GM06990 (cell line): ENCODE results near the gene LCNL1.

Experiments used
- DNase-seq: peaks from one replicate; pipeline ENCODE4 v3.0.0-alpha.2; 2011; ENCODE audit not compliant: insufficient read length; ENCODE audit errors: extremely low read depth
- H3K27me3 ChIP-seq: replicated peaks from 2 replicates; pipeline ENCODE4 v1.6.0; 2011; ENCODE audit warnings: low read length; ENCODE audit not compliant: control insufficient read depth, insufficient read depth
- H3K36me3 ChIP-seq: 2 replicates; pipeline ENCODE4 v1.5.1; 2011; ENCODE audit warnings: low read length; ENCODE audit not compliant: control insufficient read depth, insufficient read depth
- H3K4me3 ChIP-seq: replicated peaks from 2 replicates; pipeline ENCODE4 v1.5.1; 2011; ENCODE audit warnings: low read depth, mild to moderate bottlenecking, control low read depth, low read length
- CTCF ChIP-seq: IDR thresholded peaks from 2 replicates; pipeline ENCODE4 v1.5.1; 2011; ENCODE audit warnings: low read length, control low read depth, mild to moderate bottlenecking, inconsistent platforms; ENCODE audit not compliant: insufficient read depth, poor library complexity, severe bottlenecking

The LCNL1 gene

GRCh38 chr9:136969774-136970173, 13.0 kb upstream of the LCNL1 start:
- no peak overlapping the region for H3K4me3 ChIP-seq
- TF ChIP-seq CTCF, result no peak
- no peaks in the 10 kb centered on the region; the same call in 1 of the 2 replicates for H3K27me3 ChIP-seq
- no peak for DNase-seq
- no peaks in the 10 kb centered on the region for H3K36me3 ChIP-seq

- no peak for DNase-seq
- H3K4me3 ChIP-seq, result no peak overlapping the region
- peaks cover 2% of the 10 kb centered on the region; the same call in 1 of the 2 replicates for H3K27me3 ChIP-seq
- no peak for TF ChIP-seq CTCF
- no peaks in the 10 kb centered on the region for H3K36me3 ChIP-seq
Measured at GRCh38 chr9:136970361-136970760, 12.4 kb upstream of the LCNL1 start.

- Histone ChIP-seq H3K36me3 (no peaks in the 10 kb centered on the region), H3K4me3 (no peak overlapping the region), H3K27me3 (peaks cover 2% of the 10 kb centered on the region; the same call in 1 of the 2 replicates)
- no peak for DNase-seq
- TF ChIP-seq CTCF, result no peak
Measured at GRCh38 chr9:136971746-136972145, 11.0 kb upstream of the LCNL1 start.

GRCh38 chr9:136972335-136972734, 10.5 kb upstream of the LCNL1 start:
- DNase-seq, result no peak

GRCh38 chr9:136972743-136973142, 10.1 kb upstream of the LCNL1 start:
- Histone ChIP-seq H3K27me3 (peaks cover 2% of the 10 kb centered on the region; the same call in 1 of the 2 replicates), H3K36me3 (no peaks in the 10 kb centered on the region), H3K4me3 (no peak overlapping the region)
- no peak for DNase-seq
- TF ChIP-seq CTCF, result no peak

More at GRCh38 chr9:136972335-136972734, 10.5 kb upstream of the LCNL1 start:
- Histone ChIP-seq H3K4me3 (no peak overlapping the region), H3K27me3 (peaks cover 2% of the 10 kb centered on the region; the same call in 1 of the 2 replicates), H3K36me3 (no peaks in the 10 kb centered on the region)
- no peak for TF ChIP-seq CTCF
